WTC11 (cell line): ENCODE measurements around the gene PLEKHM1. TPM values are rescaled to one million over a fixed set of nuclear protein-coding genes. Genes with fewer than 3 reads are reported as not detected.

ENCODE experiments used
- ATAC-seq: fragments of 200-7000 bp; cut with Tn5 transposase; 2 replicates; pipeline ENCODE4 v1.10.0; 2021; ENCODE audit warnings: mild to moderate bottlenecking, moderate library complexity
- CTCF ChIA-PET: fragments of 300-600 bp; sonication (Branson Sonifier 250); formaldehyde crosslinking; loops from one replicate; lab custom pipeline; 2021; ENCODE audit warnings: antibody characterized with exemption; lab: Charles Lee
- POLR2A ChIA-PET: fragments of 350-600 bp; sonication (Branson Sonifier 250); formaldehyde crosslinking; loops from one replicate; lab custom pipeline; 2021; ENCODE audit warnings: antibody characterized with exemption; lab: Charles Lee
- DNase-seq: peaks from one replicate; pipeline ENCODE4 v3.0.0; 2021; ENCODE audit warnings: low spot score
- H3K27ac Mint-ChIP-seq: 2 replicates; pipeline ENCODE4 v1.8.0; 2021; ENCODE audit warnings: mixed read lengths
- H3K27me3 Mint-ChIP-seq: 2 replicates; pipeline ENCODE4 v1.8.0; 2021; ENCODE audit warnings: low read depth, mild to moderate bottlenecking, moderate library complexity, mixed read lengths
- H3K36me3 Mint-ChIP-seq: 2 replicates; pipeline ENCODE4 v1.8.0; 2021; ENCODE audit warnings: mixed read lengths
- H3K4me1 Mint-ChIP-seq: 2 replicates; pipeline ENCODE4 v1.8.0; 2022; ENCODE audit warnings: mixed read lengths
- H3K4me3 Mint-ChIP-seq: 2 replicates; pipeline ENCODE4 v1.8.0; 2021; ENCODE audit warnings: mild to moderate bottlenecking, moderate library complexity, mixed read lengths
- H3K9me3 Mint-ChIP-seq: 2 replicates; pipeline ENCODE4 v1.8.0; 2021; ENCODE audit warnings: mixed read lengths
- CREB1 ChIP-seq: sonication (generic); formaldehyde crosslinking; IDR thresholded peaks from 2 replicates; pipeline ENCODE4 v1.8.0; 2023; ENCODE audit warnings: mild to moderate bottlenecking, missing genetic modification reagents
- GABPB1 ChIP-seq: sonication (generic); formaldehyde crosslinking; IDR thresholded peaks from 2 replicates; pipeline ENCODE4 v1.8.1; 2023; ENCODE audit warnings: mild to moderate bottlenecking, missing genetic modification reagents
- GRHL2 ChIP-seq: fragments of 250-450 bp; sonication (Bioruptor Pico); IDR thresholded peaks from 2 replicates; pipeline ENCODE4 v1.8.0; 2022; ENCODE audit warnings: mild to moderate bottlenecking, moderate library complexity; ENCODE audit not compliant: insufficient replicate concordance, severe bottlenecking
- JAZF1 ChIP-seq: fragments of 250-450 bp; sonication (Bioruptor Pico); IDR thresholded peaks from 2 replicates; pipeline ENCODE4 v1.9.0; 2021; ENCODE audit warnings: moderate library complexity, mild to moderate bottlenecking, inconsistent platforms
- MXD4 ChIP-seq: fragments of 250-450 bp; sonication (Bioruptor Pico); IDR thresholded peaks from 2 replicates; pipeline ENCODE4 v1.8.0; 2021; ENCODE audit warnings: mild to moderate bottlenecking, moderate library complexity, borderline replicate concordance
- NFATC4 ChIP-seq: fragments of 250-450 bp; sonication (Bioruptor Pico); IDR thresholded peaks from 2 replicates; pipeline ENCODE4 v1.9.0; 2021; ENCODE audit warnings: mild to moderate bottlenecking
- ZNF121 ChIP-seq: sonication (generic); formaldehyde crosslinking; IDR thresholded peaks from 2 replicates; pipeline ENCODE4 v1.8.0; 2023; ENCODE audit warnings: missing genetic modification reagents
- ZNF396 ChIP-seq: fragments of 250-450 bp; sonication (Bioruptor Pico); IDR thresholded peaks from 2 replicates; pipeline ENCODE4 v1.8.0; 2021; ENCODE audit warnings: mild to moderate bottlenecking, moderate library complexity, borderline replicate concordance
- total RNA-seq: library from RNA; stranded (reverse); gene quantifications from 3 replicates; pipeline ENCODE4 v1.2.3, GENCODE V29; 2021
- TF ChIP-seq, protein P1 (sequence below): sonication (generic); formaldehyde crosslinking; IDR thresholded peaks from 2 replicates; pipeline ENCODE4 v1.8.0; 2022; ENCODE audit warnings: missing genetic modification reagents
- TF ChIP-seq, protein P2 (sequence below): sonication (generic); formaldehyde crosslinking; IDR thresholded peaks from 2 replicates; pipeline ENCODE4 v1.8.0; 2023; ENCODE audit warnings: mild to moderate bottlenecking, missing genetic modification reagents
- TF ChIP-seq, protein P3 (sequence below): fragments of 250-450 bp; sonication (Bioruptor Pico); conservative IDR thresholded peaks from 2 replicates; pipeline ENCODE4 v1.9.0; 2021; ENCODE audit warnings: mild to moderate bottlenecking
- TF ChIP-seq, protein P4 (sequence below): sonication (generic); formaldehyde crosslinking; IDR thresholded peaks from 2 replicates; pipeline ENCODE4 v1.8.1; 2022; ENCODE audit warnings: missing genetic modification reagents, borderline replicate concordance
- TF ChIP-seq, protein P5 (sequence below): sonication (generic); formaldehyde crosslinking; IDR thresholded peaks from 2 replicates; pipeline ENCODE4 v1.8.1; 2022; ENCODE audit warnings: mild to moderate bottlenecking, missing genetic modification reagents, moderate library complexity, borderline replicate concordance

PLEKHM1 gene
- total RNA-seq, 1 experiment from 2014 or later, result 19.6 TPM

DNA sequence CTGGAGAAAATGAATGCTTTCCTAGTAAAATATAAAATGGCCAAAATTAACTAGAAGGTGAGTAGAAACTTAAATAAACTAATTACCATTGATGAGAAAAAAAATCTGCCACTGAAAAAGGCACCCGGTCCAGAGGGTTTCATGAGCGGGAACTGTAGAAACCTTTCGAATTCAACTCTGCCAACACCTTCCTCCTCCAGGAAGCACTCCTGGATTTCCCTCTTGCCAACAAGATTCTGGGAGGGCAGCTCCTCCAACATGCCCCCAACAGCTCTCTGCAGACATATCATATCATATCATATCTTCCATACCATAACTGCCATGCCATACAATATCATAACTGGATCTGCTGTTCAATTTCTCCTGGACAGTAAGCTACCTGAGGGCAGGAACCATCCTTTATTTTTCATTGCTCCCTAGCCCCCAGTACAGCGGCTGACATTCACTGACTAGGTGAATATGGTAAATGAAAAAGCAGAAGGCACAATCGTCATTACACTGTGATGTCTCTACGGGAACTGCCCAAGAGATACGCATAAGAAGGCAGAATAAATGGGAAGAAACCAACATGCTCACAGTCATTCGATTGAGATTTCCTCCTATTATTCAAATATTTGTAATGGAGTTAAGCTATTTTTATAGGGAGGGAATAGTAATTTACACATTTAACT is 67.1 kb downstream of the PLEKHM1 start:
- Mint-ChIP-seq H3K27me3 (peaks cover 21% of the 10 kb centered on the region), H3K4me1 (peaks cover 23% of the 10 kb centered on the region), H3K9me3 (peaks cover 4% of the 10 kb centered on the region), H3K36me3 (peaks cover 4% of the 10 kb centered on the region), H3K4me3 (no peak overlapping the region), H3K27ac (no peak overlapping the region)
- CTCF ChIA-PET, result interaction anchor here (0.5 to 4.8 kb wide), 3 partner anchors 28 to 147 kb away, joined by 3 to 133 read pairs (median 3); no protein-coding TSS in a partner anchor
- POLR2A ChIA-PET, result no interaction called here
- TF ChIP-seq, protein P1, sequence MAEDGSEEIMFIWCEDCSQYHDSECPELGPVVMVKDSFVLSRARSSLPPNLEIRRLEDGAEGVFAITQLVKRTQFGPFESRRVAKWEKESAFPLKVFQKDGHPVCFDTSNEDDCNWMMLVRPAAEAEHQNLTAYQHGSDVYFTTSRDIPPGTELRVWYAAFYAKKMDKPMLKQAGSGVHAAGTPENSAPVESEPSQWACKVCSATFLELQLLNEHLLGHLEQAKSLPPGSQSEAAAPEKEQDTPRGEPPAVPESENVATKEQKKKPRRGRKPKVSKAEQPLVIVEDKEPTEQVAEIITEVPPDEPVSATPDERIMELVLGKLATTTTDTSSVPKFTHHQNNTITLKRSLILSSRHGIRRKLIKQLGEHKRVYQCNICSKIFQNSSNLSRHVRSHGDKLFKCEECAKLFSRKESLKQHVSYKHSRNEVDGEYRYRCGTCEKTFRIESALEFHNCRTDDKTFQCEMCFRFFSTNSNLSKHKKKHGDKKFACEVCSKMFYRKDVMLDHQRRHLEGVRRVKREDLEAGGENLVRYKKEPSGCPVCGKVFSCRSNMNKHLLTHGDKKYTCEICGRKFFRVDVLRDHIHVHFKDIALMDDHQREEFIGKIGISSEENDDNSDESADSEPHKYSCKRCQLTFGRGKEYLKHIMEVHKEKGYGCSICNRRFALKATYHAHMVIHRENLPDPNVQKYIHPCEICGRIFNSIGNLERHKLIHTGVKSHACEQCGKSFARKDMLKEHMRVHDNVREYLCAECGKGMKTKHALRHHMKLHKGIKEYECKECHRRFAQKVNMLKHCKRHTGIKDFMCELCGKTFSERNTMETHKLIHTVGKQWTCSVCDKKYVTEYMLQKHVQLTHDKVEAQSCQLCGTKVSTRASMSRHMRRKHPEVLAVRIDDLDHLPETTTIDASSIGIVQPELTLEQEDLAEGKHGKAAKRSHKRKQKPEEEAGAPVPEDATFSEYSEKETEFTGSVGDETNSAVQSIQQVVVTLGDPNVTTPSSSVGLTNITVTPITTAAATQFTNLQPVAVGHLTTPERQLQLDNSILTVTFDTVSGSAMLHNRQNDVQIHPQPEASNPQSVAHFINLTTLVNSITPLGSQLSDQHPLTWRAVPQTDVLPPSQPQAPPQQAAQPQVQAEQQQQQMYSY (CRISPR knock-in tag), result no peak
- TF ChIP-seq JAZF1 (CRISPR knock-in tag) (no peak), GABPB1 (CRISPR knock-in tag) (no peak), GRHL2 (CRISPR knock-in tag) (no peak), NFATC4 (CRISPR knock-in tag) (no peak), ZNF121 (CRISPR knock-in tag) (no peak), ZNF396 (CRISPR knock-in tag) (no peak), MXD4 (CRISPR knock-in tag) (no peak), CREB1 (CRISPR knock-in tag) (no peak)
- TF ChIP-seq, protein P2, sequence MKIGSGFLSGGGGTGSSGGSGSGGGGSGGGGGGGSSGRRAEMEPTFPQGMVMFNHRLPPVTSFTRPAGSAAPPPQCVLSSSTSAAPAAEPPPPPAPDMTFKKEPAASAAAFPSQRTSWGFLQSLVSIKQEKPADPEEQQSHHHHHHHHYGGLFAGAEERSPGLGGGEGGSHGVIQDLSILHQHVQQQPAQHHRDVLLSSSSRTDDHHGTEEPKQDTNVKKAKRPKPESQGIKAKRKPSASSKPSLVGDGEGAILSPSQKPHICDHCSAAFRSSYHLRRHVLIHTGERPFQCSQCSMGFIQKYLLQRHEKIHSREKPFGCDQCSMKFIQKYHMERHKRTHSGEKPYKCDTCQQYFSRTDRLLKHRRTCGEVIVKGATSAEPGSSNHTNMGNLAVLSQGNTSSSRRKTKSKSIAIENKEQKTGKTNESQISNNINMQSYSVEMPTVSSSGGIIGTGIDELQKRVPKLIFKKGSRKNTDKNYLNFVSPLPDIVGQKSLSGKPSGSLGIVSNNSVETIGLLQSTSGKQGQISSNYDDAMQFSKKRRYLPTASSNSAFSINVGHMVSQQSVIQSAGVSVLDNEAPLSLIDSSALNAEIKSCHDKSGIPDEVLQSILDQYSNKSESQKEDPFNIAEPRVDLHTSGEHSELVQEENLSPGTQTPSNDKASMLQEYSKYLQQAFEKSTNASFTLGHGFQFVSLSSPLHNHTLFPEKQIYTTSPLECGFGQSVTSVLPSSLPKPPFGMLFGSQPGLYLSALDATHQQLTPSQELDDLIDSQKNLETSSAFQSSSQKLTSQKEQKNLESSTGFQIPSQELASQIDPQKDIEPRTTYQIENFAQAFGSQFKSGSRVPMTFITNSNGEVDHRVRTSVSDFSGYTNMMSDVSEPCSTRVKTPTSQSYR (CRISPR knock-in tag), result no peak
- TF ChIP-seq, protein P3, sequence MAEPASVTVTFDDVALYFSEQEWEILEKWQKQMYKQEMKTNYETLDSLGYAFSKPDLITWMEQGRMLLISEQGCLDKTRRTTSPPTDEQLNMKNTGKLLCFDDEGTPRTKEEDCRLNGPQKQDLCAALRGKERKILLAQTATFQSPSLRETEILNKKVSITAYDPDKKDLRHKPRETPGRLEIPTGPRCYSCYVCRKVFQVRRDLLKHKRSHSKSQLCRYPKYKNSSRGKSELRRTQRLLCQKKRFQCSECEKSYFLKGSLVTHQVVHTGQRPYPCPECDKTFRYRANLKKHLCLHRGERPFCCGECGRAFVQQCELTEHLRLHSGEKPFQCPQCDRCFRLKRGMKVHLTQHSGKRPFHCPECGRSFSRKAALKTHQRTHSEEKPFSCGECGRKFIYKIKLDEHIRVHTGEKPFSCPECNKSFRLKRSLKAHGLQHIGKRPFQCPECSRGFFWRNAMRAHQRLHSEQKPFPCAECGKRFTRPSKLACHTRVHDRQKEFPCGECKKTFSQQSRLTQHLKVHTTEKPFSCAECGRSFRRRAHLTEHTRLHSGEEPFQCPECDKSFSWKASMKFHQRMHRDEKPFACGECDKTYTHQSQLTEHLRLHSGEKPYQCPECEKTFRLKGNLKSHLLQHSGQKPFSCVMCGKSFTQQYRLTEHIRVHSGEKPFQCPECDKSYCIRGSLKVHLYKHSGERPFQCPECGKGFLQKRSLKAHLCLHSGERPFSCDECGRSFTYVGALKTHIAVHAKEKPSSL (CRISPR knock-in tag), result no peak
- TF ChIP-seq, protein P4, sequence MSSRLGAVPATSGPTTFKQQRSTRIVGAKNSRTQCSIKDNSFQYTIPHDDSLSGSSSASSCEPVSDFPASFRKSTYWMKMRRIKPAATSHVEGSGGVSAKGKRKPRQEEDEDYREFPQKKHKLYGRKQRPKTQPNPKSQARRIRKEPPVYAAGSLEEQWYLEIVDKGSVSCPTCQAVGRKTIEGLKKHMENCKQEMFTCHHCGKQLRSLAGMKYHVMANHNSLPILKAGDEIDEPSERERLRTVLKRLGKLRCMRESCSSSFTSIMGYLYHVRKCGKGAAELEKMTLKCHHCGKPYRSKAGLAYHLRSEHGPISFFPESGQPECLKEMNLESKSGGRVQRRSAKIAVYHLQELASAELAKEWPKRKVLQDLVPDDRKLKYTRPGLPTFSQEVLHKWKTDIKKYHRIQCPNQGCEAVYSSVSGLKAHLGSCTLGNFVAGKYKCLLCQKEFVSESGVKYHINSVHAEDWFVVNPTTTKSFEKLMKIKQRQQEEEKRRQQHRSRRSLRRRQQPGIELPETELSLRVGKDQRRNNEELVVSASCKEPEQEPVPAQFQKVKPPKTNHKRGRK (CRISPR knock-in tag), result no peak
- TF ChIP-seq, protein P5, sequence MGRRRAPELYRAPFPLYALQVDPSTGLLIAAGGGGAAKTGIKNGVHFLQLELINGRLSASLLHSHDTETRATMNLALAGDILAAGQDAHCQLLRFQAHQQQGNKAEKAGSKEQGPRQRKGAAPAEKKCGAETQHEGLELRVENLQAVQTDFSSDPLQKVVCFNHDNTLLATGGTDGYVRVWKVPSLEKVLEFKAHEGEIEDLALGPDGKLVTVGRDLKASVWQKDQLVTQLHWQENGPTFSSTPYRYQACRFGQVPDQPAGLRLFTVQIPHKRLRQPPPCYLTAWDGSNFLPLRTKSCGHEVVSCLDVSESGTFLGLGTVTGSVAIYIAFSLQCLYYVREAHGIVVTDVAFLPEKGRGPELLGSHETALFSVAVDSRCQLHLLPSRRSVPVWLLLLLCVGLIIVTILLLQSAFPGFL (CRISPR knock-in tag), result no peak
- DNase-seq (no peak), ATAC-seq (no peak)
